ENCODE results near the gene FXYD3. TPM values are rescaled to one million over a fixed set of nuclear protein-coding genes. Genes with fewer than 3 reads are reported as not detected.

The FXYD3 gene
- total RNA-seq, 4 donors from 2014 or later = 0.38 to 2.6 TPM; not detected in 2

GRCh38 chr19:35119091-35119490 is 3.5 kb downstream of the FXYD3 start:
- no peak for ATAC-seq (ENCODE audit: low FRiP score)
- no peak for TF ChIP-seq CTCF (IDR thresholded peaks at IDR 0.05)
- DNase-seq (ENCODE audit: low spot score) = no peak

GRCh38 chr19:35119578-35120155 is 4.0 kb downstream of the FXYD3 start:
- no peak for TF ChIP-seq CTCF (IDR thresholded peaks at IDR 0.05)
- DNase-seq (ENCODE audit: low spot score) = no peak
- no peak for ATAC-seq (ENCODE audit: low FRiP score)

- DNase-seq (ENCODE audit: low spot score) = no peak
- no peak for ATAC-seq (ENCODE audit: low FRiP score)
- no peak for TF ChIP-seq CTCF (IDR thresholded peaks at IDR 0.05)
Observed at GRCh38 chr19:35120492-35120891, 4.9 kb downstream of the FXYD3 start.

- DNase-seq (ENCODE audit: low spot score) (no peak), ATAC-seq (ENCODE audit: low FRiP score) (no peak)
- TF ChIP-seq CTCF (IDR thresholded peaks at IDR 0.05) = no peak
Observed at GRCh38 chr19:35120898-35121297, 5.3 kb downstream of the FXYD3 start.

- no peak for ATAC-seq (ENCODE audit: low FRiP score)
- no peak for DNase-seq (ENCODE audit: low spot score)
- no peak for TF ChIP-seq CTCF (IDR thresholded peaks at IDR 0.05)
Observed at GRCh38 chr19:35122687-35123551, 7.3 kb downstream of the FXYD3 start.

- DNase-seq (ENCODE audit: low spot score) (no peak), ATAC-seq (ENCODE audit: low FRiP score) (no peak)
- TF ChIP-seq CTCF (IDR thresholded peaks at IDR 0.05) = no peak
Observed at GRCh38 chr19:35123573-35123972, 8.0 kb downstream of the FXYD3 start.
